Measurements from ENCODE around the gene MARCKSL1. TPM values are rescaled to one million over a fixed set of nuclear protein-coding genes. Genes with fewer than 3 reads are reported as not detected.
A peak's percentile ranks its signal among the peaks of the same experiment; 100 is the strongest.

MARCKSL1 gene
- 487 to 496 TPM (median 495 TPM) in 3 replicates for total RNA-seq

- Mint-ChIP-seq H3K4me3 (peak within 1 kb of the TSS; percentile 94), H3K4me1 (peaks cover 37% of the 10 kb centered on the region), H3K9me3 (no peaks in the 10 kb centered on the region), H3K27ac (peak within 1 kb of the TSS; percentile 94), H3K36me3 (peaks cover 9% of the 10 kb centered on the region), H3K27me3 (ENCODE audit: low read depth) (peaks cover 2% of the 10 kb centered on the region)
- peak; percentile 79 to 92 for DNase-seq (ENCODE audit: low spot score in 2 of 2, unreplicated experiment in 2 of 2)
- no peak for TF ChIP-seq CTCF (IDR thresholded peaks at IDR 0.05; ENCODE audit: unreplicated experiment)
Observed at GRCh38 chr1:32335790-32336590, at the start of gene MARCKSL1. Gene MARCKSL1, minus strand, starts transcription at chr1:32336233. Its CDS starts 200 bp downstream, at chr1:32336033.

- no peaks in the 10 kb centered on the region for H3K4me1 Mint-ChIP-seq
- TF ChIP-seq CTCF (IDR thresholded peaks at IDR 0.05; ENCODE audit: unreplicated experiment) = no peak
- no peak overlapping the region for H3K27ac Mint-ChIP-seq
- H3K36me3 Mint-ChIP-seq = peaks cover 37% of the 10 kb centered on the region
- no peaks in the 10 kb centered on the region for H3K27me3 Mint-ChIP-seq (ENCODE audit: low read depth)
- DNase-seq (ENCODE audit: low spot score in 2 of 2, unreplicated experiment in 2 of 2) = no peak
- H3K4me3 Mint-ChIP-seq = no peak overlapping the region
- no peaks in the 10 kb centered on the region for H3K9me3 Mint-ChIP-seq
Observed at GRCh38 chr1:32380057-32380456, 44.0 kb upstream of the MARCKSL1 start.

- DNase-seq (ENCODE audit: low spot score in 2 of 2, unreplicated experiment in 2 of 2) = no peak
- Mint-ChIP-seq H3K4me1 (no peaks in the 10 kb centered on the region), H3K27me3 (ENCODE audit: low read depth) (no peaks in the 10 kb centered on the region), H3K9me3 (no peaks in the 10 kb centered on the region), H3K27ac (no peak overlapping the region), H3K4me3 (no peak overlapping the region), H3K36me3 (peaks cover 44% of the 10 kb centered on the region)
- no peak for TF ChIP-seq CTCF (IDR thresholded peaks at IDR 0.05; ENCODE audit: unreplicated experiment)
Observed at GRCh38 chr1:32377541-32378220, 41.6 kb upstream of the MARCKSL1 start.

GRCh38 chr1:32376199-32376598, 40.2 kb upstream of the MARCKSL1 start:
- no peak overlapping the region for H3K4me3 Mint-ChIP-seq
- no peak for DNase-seq (ENCODE audit: low spot score in 2 of 2, unreplicated experiment in 2 of 2)
- H3K27me3 Mint-ChIP-seq (ENCODE audit: low read depth) = no peaks in the 10 kb centered on the region
- peaks cover 49% of the 10 kb centered on the region for H3K36me3 Mint-ChIP-seq
- TF ChIP-seq CTCF (IDR thresholded peaks at IDR 0.05; ENCODE audit: unreplicated experiment) = no peak
- H3K9me3 Mint-ChIP-seq = no peaks in the 10 kb centered on the region
- no peaks in the 10 kb centered on the region for H3K4me1 Mint-ChIP-seq
- no peak overlapping the region for H3K27ac Mint-ChIP-seq

- Mint-ChIP-seq H3K27ac (no peak overlapping the region), H3K4me1 (no peaks in the 10 kb centered on the region), H3K36me3 (peaks cover 38% of the 10 kb centered on the region), H3K27me3 (ENCODE audit: low read depth) (no peaks in the 10 kb centered on the region), H3K9me3 (no peaks in the 10 kb centered on the region), H3K4me3 (no peak overlapping the region)
- DNase-seq (ENCODE audit: low spot score in 2 of 2, unreplicated experiment in 2 of 2) = no peak
- no peak for TF ChIP-seq CTCF (IDR thresholded peaks at IDR 0.05; ENCODE audit: unreplicated experiment)
Observed at GRCh38 chr1:32373996-32374592, 38.1 kb upstream of the MARCKSL1 start.
